HepG2 (cell line): ENCODE data around the gene PRKN. TPM values are rescaled to one million over a fixed set of nuclear protein-coding genes. Genes with fewer than 3 reads are reported as not detected.

Source experiments
- ATAC-seq: fragments of 200-7000 bp; cut with Tn5 transposase; 3 replicates; pipeline ENCODE4 v1.9.1; 2020; ENCODE audit warnings: mild to moderate bottlenecking, moderate library complexity
- BruUV-seq: library from RNA; stranded (reverse); fragments of 400-500 nt; replicated peaks from 2 replicates; lab custom pipeline; 2021; lab: Mats Ljungman, UMichigan
- CTCF ChIA-PET: fragments of 300-600 bp; formaldehyde crosslinking; extraction: SDS; loops from one replicate; lab custom pipeline; 2021; ENCODE audit warnings: low total read pairs, inconsistent platforms, low intra/inter-chr PET ratio; lab: Yijun Ruan, JAX
- POLR2A ChIA-PET: fragments of 350-600 bp; sonication (Branson Sonifier 250); formaldehyde crosslinking; loops from one replicate; lab custom pipeline; 2020; ENCODE audit warnings: antibody characterized with exemption, inconsistent platforms; lab: Yijun Ruan, JAX
- DNase-seq: peaks from one replicate; pipeline ENCODE4 v3.0.0-alpha.2; 2015; ENCODE audit warnings: low spot score
- FAIRE-seq: peaks from 3 replicates; lab custom pipeline; 2011; peaks lifted over from hg19 to GRCh38; lab: Jason Lieb, UNC
- H2AFZ ChIP-seq: one replicate; pipeline ENCODE4 v1.6.1; 2011; ENCODE audit warnings: low read length, inconsistent platforms
- H3K27ac ChIP-seq: fragments of 300-600 bp; 3 replicates; pipeline ENCODE4 v1.8.0; 2011; ENCODE audit warnings: mixed run types, mild to moderate bottlenecking, mixed read lengths, low read length, inconsistent platforms; ENCODE audit not compliant: insufficient read depth; ENCODE audit errors: extremely low read length
- H3K27me3 ChIP-seq, 2 experiments: fragments of 200-600 bp in 1 of 2; 2 replicates in 1 of 2; 3 replicates in 1 of 2; pipeline versions ENCODE4 v1.6.0 to v1.8.0; 2011; ENCODE audit warnings: low read length in 2 of 2, mild to moderate bottlenecking in 2 of 2, moderate library complexity in 2 of 2, inconsistent platforms in 1 of 2; ENCODE audit not compliant: insufficient read depth in 2 of 2, control insufficient read depth in 1 of 2
- H3K36me3 ChIP-seq, 2 experiments: fragments of 200-600 bp in 1 of 2; replicated peaks in 1 of 2; 2 replicates in 1 of 2; 3 replicates in 1 of 2; pipeline versions ENCODE4 v1.5.1 to v1.8.0; 2011; ENCODE audit warnings: low read length in 2 of 2, inconsistent platforms in 1 of 2; ENCODE audit not compliant: insufficient read depth in 2 of 2, control insufficient read depth in 1 of 2
- H3K4me1 ChIP-seq: 2 replicates; pipeline ENCODE4 v1.5.1; 2012; ENCODE audit warnings: low read length, inconsistent platforms; ENCODE audit not compliant: insufficient read depth
- H3K4me2 ChIP-seq: 2 replicates; pipeline ENCODE4 v1.6.0; 2011; ENCODE audit warnings: low read depth, low read length, inconsistent platforms
- H3K4me3 ChIP-seq, 3 experiments: fragments of 200-600 bp in 1 of 3; sonication (generic), shearing (Covaris generic) in 1 of 3; replicated peaks in 1 of 3; 2 replicates each; pipeline ENCODE4 v1.5.1; 2011 to 2016; ENCODE audit warnings: low read length in 3 of 3, inconsistent platforms in 2 of 3, low read depth in 2 of 3, mild to moderate bottlenecking in 2 of 3, control low read depth in 1 of 3, mixed read lengths in 1 of 3; ENCODE audit not compliant: insufficient read depth in 1 of 3
- H3K79me2 ChIP-seq: one replicate; pipeline ENCODE4 v1.6.1; 2011; ENCODE audit warnings: low read length, inconsistent platforms; ENCODE audit not compliant: insufficient read depth
- H3K9ac ChIP-seq: 2 replicates; pipeline ENCODE4 v1.6.0; 2011; ENCODE audit warnings: mild to moderate bottlenecking, low read depth, low read length, inconsistent platforms; ENCODE audit not compliant: insufficient read depth
- H3K9me3 ChIP-seq: 2 replicates; pipeline ENCODE4 v1.5.1; 2012; ENCODE audit warnings: mild to moderate bottlenecking, low read length
- H4K20me1 ChIP-seq: 2 replicates; pipeline ENCODE4 v1.6.0; 2011; ENCODE audit warnings: inconsistent platforms, mild to moderate bottlenecking, low read length, moderate library complexity; ENCODE audit not compliant: insufficient read depth
- DNMT3B ChIP-seq: conservative IDR thresholded peaks from 2 replicates; pipeline ENCODE4 v1.6.1; 2016; ENCODE audit warnings: missing biosample characterization, control low read depth
- FIP1L1 ChIP-seq: fragments of 200-400 bp; formaldehyde crosslinking; IDR thresholded peaks from 2 replicates; pipeline ENCODE4 v1.6.1; 2018; ENCODE audit warnings: low read depth, mild to moderate bottlenecking, low read length, moderate library complexity, borderline replicate concordance; ENCODE audit not compliant: insufficient read depth
- HOXA3 ChIP-seq: sonication (generic); formaldehyde crosslinking; IDR thresholded peaks from 2 replicates; pipeline ENCODE4 v1.5.0; 2020; ENCODE audit warnings: missing genetic modification reagents
- IKZF5 ChIP-seq: IDR thresholded peaks from 2 replicates; pipeline ENCODE4 v1.6.1; 2018; ENCODE audit warnings: missing genetic modification reagents, mild to moderate bottlenecking, missing compliant biosample characterization
- MTA1 ChIP-seq: sonication (generic); formaldehyde crosslinking; IDR thresholded peaks from 2 replicates; pipeline ENCODE4 v1.4.0; 2020; ENCODE audit warnings: missing genetic modification reagents, mild to moderate bottlenecking, borderline replicate concordance
- TBL1XR1 ChIP-seq: fragments of 150-350 bp; IDR thresholded peaks from 2 replicates; pipeline ENCODE4 v1.6.1; 2014; ENCODE audit warnings: borderline replicate concordance, low read length; ENCODE audit not compliant: partially characterized antibody
- YEATS4 ChIP-seq: sonication (generic); formaldehyde crosslinking; IDR thresholded peaks from 2 replicates; pipeline ENCODE4 v1.4.0; 2020; ENCODE audit warnings: missing genetic modification reagents, borderline replicate concordance
- ZNF124 ChIP-seq: sonication (generic); formaldehyde crosslinking; IDR thresholded peaks from 2 replicates; pipeline ENCODE4 v1.4.0; 2020; ENCODE audit warnings: missing genetic modification reagents
- ZNF672 ChIP-seq: sonication (generic); formaldehyde crosslinking; IDR thresholded peaks from 2 replicates; pipeline ENCODE4 v1.8.1; 2022; ENCODE audit warnings: missing genetic modification reagents
- ZNF7 ChIP-seq: IDR thresholded peaks from 2 replicates; pipeline ENCODE4 v1.6.1; 2016; ENCODE audit warnings: missing biosample characterization, missing genetic modification reagents
- ZNF703 ChIP-seq: sonication (generic); formaldehyde crosslinking; IDR thresholded peaks from 2 replicates; pipeline ENCODE4 v1.5.1; 2020; ENCODE audit warnings: missing genetic modification reagents, mild to moderate bottlenecking, moderate library complexity, borderline replicate concordance
- ZNF772 ChIP-seq: sonication (generic); formaldehyde crosslinking; IDR thresholded peaks from 2 replicates; pipeline ENCODE4 v1.5.0; 2020; ENCODE audit warnings: mild to moderate bottlenecking, missing genetic modification reagents
- ZNF792 ChIP-seq: IDR thresholded peaks from 2 replicates; pipeline ENCODE4 v1.6.1; 2016
- WGBS: methylation state at CpG from one replicate; pipeline ENCODE4 v1.1.6; 2017; ENCODE audit warnings: low lambda C conversion rate; 5-methylcytosine and 5-hydroxymethylcytosine counted together
- in situ Hi-C: cut with HindIII; loops from 2 replicates; pipeline ENCODE4 v1.10.0; 2017; ENCODE audit warnings: low pct_unique_long_range_greater_than_20kb; ENCODE audit not compliant: extremely low pct_ligation_motif_present
- intact Hi-C: fragments of 100-400 bp; cut with micrococcal nuclease; formaldehyde crosslinking; loops from one replicate; pipeline ENCODE4 v1.10.0; 2022; ENCODE audit not compliant: unreplicated experiment
- polyA plus RNA-seq, 8 experiments: library from polyadenylated mRNA; depleted of rRNA in 3 of 8; stranded (reverse) in 7 of 8; unstranded in 1 of 8; fragments of >200 nt; fragmentation: Illumina TruSeq in 4 of 8; extraction: Trizol in 4 of 8; gene quantifications; 2 replicates each; pipeline versions ENCODE4 v1.2.1 to v1.2.3, GENCODE V29; 2011 to 2016; ENCODE audit warnings: low read depth in 4 of 8, missing spikeins in 1 of 8, mixed read lengths in 1 of 8; ENCODE audit not compliant: insufficient read depth in 1 of 8
- total RNA-seq, 5 experiments: library from RNA; depleted of rRNA; stranded (reverse); fragments of >200 nt; fragmentation: Illumina TruSeq; extraction: Trizol; gene quantifications; 2 replicates each; pipeline ENCODE4 v1.2.3, GENCODE V29; 2016; ENCODE audit warnings: low read depth in 1 of 5
- TF ChIP-seq, protein P1 (sequence below): sonication (generic); formaldehyde crosslinking; IDR thresholded peaks from 2 replicates; pipeline ENCODE4 v1.4.0; 2020; ENCODE audit warnings: missing genetic modification reagents, borderline replicate concordance
- TF ChIP-seq, protein P2 (sequence below): sonication (generic); formaldehyde crosslinking; IDR thresholded peaks from 2 replicates; pipeline ENCODE4 v1.5.0; 2020; ENCODE audit warnings: missing genetic modification reagents

The PRKN gene
- total and polyA plus RNA-seq, 2 of the 13 experiments (the other 11 are each of a cell fraction or from before 2014, with no cell fraction given): 0.31 to 0.44 TPM

GRCh38 chr6:162773996-162774395 is 46.4 kb upstream of the PRKN start:
- ATAC-seq: no peak
- CTCF ChIA-PET: no interaction called here
- no peak overlapping the region for H3K4me2 ChIP-seq
- no peaks in the 10 kb centered on the region for H4K20me1 ChIP-seq
- WGBS: 33% methylated on average over 3 of the region's 3 CpGs
- no peak overlapping the region for H2AFZ ChIP-seq
- H3K27me3 ChIP-seq: no peaks in the 10 kb centered on the region
- no peaks in the 10 kb centered on the region for H3K36me3 ChIP-seq
- no peaks in the 10 kb centered on the region for H3K4me1 ChIP-seq
- no peak for FAIRE-seq
- intact Hi-C loops: no loop called here
- no peak overlapping the region for H3K9ac ChIP-seq
- no TSS peak for BruUV-seq
- no peak overlapping the region for H3K27ac ChIP-seq
- no peak for DNase-seq
- peaks cover 26% of the 10 kb centered on the region for H3K9me3 ChIP-seq
- TF ChIP-seq, protein P1, sequence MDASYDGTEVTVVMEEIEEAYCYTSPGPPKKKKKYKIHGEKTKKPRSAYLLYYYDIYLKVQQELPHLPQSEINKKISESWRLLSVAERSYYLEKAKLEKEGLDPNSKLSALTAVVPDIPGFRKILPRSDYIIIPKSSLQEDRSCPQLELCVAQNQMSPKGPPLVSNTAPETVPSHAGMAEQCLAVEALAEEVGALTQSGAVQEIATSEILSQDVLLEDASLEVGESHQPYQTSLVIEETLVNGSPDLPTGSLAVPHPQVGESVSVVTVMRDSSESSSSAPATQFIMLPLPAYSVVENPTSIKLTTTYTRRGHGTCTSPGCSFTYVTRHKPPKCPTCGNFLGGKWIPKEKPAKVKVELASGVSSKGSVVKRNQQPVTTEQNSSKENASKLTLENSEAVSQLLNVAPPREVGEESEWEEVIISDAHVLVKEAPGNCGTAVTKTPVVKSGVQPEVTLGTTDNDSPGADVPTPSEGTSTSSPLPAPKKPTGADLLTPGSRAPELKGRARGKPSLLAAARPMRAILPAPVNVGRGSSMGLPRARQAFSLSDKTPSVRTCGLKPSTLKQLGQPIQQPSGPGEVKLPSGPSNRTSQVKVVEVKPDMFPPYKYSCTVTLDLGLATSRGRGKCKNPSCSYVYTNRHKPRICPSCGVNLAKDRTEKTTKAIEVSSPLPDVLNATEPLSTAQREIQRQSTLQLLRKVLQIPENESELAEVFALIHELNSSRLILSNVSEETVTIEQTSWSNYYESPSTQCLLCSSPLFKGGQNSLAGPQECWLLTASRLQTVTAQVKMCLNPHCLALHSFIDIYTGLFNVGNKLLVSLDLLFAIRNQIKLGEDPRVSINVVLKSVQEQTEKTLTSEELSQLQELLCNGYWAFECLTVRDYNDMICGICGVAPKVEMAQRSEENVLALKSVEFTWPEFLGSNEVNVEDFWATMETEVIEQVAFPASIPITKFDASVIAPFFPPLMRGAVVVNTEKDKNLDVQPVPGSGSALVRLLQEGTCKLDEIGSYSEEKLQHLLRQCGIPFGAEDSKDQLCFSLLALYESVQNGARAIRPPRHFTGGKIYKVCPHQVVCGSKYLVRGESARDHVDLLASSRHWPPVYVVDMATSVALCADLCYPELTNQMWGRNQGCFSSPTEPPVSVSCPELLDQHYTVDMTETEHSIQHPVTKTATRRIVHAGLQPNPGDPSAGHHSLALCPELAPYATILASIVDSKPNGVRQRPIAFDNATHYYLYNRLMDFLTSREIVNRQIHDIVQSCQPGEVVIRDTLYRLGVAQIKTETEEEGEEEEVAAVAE (CRISPR knock-in tag): no peak
- no peak for TF ChIP-seq TBL1XR1
- no peak for TF ChIP-seq YEATS4 (CRISPR knock-in tag)
- TF ChIP-seq ZNF124 (CRISPR knock-in tag): no peak
- no peak for TF ChIP-seq MTA1 (CRISPR knock-in tag)
- TF ChIP-seq ZNF703: no peak
- TF ChIP-seq, protein P2, sequence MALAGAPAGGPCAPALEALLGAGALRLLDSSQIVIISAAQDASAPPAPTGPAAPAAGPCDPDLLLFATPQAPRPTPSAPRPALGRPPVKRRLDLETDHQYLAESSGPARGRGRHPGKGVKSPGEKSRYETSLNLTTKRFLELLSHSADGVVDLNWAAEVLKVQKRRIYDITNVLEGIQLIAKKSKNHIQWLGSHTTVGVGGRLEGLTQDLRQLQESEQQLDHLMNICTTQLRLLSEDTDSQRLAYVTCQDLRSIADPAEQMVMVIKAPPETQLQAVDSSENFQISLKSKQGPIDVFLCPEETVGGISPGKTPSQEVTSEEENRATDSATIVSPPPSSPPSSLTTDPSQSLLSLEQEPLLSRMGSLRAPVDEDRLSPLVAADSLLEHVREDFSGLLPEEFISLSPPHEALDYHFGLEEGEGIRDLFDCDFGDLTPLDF (CRISPR knock-in tag): no peak
- no peak for TF ChIP-seq ZNF672
- TF ChIP-seq IKZF5 (CRISPR knock-in tag): no peak
- no peak for TF ChIP-seq ZNF792
- TF ChIP-seq ZNF7 (CRISPR knock-in tag): no peak
- TF ChIP-seq FIP1L1: no peak
- TF ChIP-seq DNMT3B (CRISPR knock-in tag): no peak
- no peak for TF ChIP-seq ZNF772 (CRISPR knock-in tag)
- TF ChIP-seq HOXA3 (CRISPR knock-in tag): no peak
- H3K4me3 ChIP-seq: no peak overlapping the region
- POLR2A ChIA-PET: no interaction called here
- H3K79me2 ChIP-seq: no peaks in the 10 kb centered on the region
- in situ Hi-C loops: no loop called here
